ENCODE data around the gene SLC6A19.

DNA sequence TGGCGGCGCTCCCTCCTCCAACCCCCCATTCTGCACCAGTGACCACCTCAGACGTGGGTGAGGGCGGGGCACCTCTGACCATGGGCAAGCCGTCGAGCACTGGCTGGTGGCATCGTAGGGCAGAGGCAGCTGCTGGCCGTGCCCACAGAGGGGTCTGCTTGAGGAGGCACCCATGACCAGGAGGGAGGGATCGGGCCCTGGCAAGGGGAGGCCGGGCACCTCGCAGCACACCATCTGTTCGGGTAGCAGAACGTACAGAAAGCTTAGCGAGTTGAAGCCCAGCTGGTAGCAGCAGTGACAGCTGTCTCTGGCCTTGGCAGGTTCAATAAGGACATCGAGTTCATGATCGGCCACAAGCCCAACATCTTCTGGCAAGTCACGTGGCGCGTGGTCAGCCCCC, 19.4 kb downstream of the SLC6A19 start:
- no peak for TF ChIP-seq RAD21 (IDR thresholded peaks at IDR 0.05; ENCODE audit: low read length)
- TF ChIP-seq TAF1 (IDR thresholded peaks at IDR 0.05; ENCODE audit: borderline replicate concordance, low read depth, low read length), result no peak
- no peak for TF ChIP-seq RFX5 (IDR thresholded peaks at IDR 0.05; ENCODE audit: low read length)
- no peak for TF ChIP-seq CTCF (IDR thresholded peaks at IDR 0.05)
- TF ChIP-seq RXRA (IDR thresholded peaks at IDR 0.05; ENCODE audit: borderline replicate concordance, low read depth), result no peak
- TF ChIP-seq POLR2AphosphoS5 (IDR thresholded peaks at IDR 0.05; ENCODE audit: low read depth, low read length), result no peak

Data from SK-N-SH (cell line).